Suprapubic skin (tissue), 3 donors: Measurements from ENCODE around the gene SRSF4.

Source experiments
- CTCF ChIP-seq, 2 donors: fragments of 200-600 bp in 1 of 2; fragments of 450-650 bp in 1 of 2; sonication (generic) in 1 of 2; IDR thresholded peaks; one replicate each; pipeline ENCODE4 v1.5.1; 2016 to 2019; ENCODE audit warnings: antibody characterized with exemption in 2 of 2, mild to moderate bottlenecking in 1 of 2, moderate library complexity in 1 of 2
- EP300 ChIP-seq: sonication (generic); formaldehyde crosslinking; IDR thresholded peaks from one replicate; pipeline ENCODE4 v1.6.1; 2017; ENCODE audit warnings: antibody characterized with exemption
- POLR2A ChIP-seq, 2 donors: fragments of 450-650 bp; IDR thresholded peaks; one replicate each; pipeline ENCODE4 v1.6.1; 2017; ENCODE audit warnings: antibody characterized with exemption in 2 of 2, mild to moderate bottlenecking in 2 of 2, moderate library complexity in 2 of 2

DNA sequence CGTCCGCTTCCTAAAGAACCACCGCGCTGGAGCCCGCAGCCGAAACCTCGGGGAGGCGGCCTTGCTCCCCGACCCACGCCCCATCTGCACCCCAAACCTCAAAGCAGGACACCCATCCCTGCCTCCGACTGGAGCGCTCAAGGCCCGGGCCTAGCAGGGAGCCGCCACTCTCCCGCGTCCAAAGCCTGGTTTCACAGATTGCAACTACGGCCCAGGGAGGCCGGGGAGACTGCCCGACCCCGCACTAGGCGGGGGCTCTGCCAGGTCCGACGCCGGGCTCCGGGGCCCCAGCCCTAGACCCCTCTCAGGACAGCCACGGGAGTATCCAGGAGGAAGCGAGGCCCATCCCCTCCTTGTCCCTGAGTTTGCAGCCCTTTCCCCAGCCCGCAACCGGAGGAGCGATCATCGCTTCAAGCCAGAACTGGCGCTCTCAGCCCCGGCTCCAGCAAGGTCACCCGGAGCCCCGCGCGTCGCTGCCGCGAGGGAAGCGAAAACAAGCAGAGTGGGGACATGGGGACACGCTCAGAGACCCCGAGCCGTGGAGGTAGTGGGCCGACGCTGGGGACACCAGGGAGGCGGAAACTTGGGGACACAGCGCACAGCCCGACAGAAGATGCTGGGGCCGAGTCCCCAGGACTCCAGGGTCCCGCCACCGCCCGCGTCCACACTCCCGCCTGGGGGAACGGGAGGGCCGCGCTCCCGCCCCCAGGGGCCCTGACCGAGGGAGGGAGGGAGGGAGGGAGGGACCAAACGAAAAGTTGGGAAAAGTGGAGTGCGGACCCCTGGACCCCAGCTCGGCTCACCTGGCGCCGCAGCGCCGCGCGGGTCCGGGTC is 58.4 kb downstream of the SRSF4 start:
- TF ChIP-seq POLR2A (IDR thresholded peaks at IDR 0.05) (no peak), CTCF (IDR thresholded peaks at IDR 0.05) (no peak), EP300 (no peak)
